ENCODE measurements around the gene TIMM22.

TIMM22 gene

DNA sequence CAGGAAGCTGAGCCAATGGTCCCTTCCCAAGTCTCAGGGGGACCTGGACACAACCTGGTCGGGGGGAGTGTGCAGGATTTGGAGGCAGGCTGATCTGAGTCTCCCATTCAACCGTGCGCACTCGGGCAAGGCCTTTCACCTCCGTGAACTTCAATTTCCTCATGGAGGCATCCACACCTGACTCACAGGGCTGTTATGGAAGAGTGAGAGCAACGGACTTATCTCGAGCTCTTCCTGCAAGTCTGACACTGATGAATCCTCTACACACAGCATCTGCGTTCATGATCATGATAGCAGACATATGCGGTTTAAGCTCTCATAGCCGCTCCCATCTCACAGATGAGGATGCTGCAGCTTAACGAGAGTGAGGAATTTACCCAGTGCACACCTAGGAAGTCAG is 21.6 kb downstream of the TIMM22 start:
- no peak for DNase-seq

DNA sequence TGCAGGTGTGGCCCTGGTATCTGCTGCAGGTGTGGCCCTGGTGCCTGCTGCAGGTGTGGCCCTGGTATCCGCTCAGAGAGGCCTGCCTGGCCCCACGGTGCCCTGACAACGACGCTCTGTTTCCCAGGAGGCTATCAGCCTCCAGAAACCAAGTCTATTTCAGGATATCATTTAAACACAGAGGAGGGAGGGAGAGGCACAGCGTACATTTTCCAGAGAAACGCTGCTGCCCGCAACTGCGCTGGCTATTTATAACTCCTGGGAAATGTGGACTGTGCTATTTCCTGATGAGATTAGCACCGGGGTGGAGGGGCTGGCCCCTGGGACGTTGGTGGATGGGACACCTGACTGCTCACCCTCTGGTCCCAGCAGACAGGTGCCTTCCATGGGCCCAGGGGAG is 22.5 kb downstream of the TIMM22 start:
- no peak for DNase-seq

DNA sequence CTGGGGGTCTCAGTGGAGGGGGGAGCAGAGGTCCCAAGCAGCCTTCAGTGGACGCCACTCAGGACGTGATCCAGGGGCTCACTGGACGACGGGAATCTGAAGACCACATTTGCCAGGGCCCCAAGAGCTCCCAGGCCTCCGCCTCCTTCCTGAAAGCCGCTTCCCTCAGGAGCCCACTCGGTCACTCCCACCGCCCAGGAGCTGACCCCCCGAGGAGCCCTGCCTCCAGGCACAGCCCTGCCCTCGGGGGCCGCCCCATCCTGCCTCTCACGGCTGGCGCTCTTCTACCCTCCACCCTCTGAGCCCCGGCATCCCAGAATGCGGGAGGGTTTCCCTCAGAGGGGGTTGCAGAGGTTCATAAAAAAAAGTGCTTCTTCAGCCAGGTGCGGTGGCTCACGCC is 24.2 kb downstream of the TIMM22 start:
- DNase-seq = no peak

DNA sequence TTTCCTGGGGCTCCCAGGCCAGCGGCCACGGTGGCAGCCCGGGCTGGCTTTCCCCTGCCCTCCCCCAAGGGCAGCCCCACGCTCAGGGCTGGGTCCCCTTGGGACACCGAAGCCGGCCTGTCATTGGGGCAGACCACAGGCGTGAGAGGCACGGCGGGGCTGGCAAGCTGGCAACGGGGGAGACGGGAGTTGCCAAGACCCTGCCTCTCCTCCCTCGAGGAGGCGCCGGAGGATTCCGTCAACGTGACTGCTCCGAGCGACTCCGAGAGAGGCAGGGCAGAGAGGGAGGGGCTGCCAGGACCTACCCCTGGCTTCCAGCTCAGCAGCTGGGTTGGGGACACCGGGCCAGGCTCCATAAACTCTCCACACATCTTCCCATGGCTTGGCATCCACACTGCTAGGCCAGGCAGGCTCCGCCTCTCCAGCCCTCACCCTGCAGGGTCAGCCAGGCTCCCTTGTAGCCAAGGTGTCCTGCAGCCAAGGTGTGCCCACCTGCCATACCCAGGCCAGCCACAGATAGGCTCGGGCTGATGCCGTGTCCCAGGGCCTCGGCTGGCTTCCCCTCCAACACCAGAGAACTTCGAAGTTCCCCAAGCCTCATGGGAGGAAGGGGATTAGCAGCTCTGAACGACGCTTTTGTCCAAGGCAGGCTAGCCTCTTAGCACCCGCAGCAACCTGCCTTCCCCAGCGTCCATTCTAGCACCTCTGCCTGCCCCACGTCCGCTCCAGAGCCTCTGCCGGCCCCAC is 25.5 kb downstream of the TIMM22 start:
- peak in 15 of 51 donors; percentile 17 to 67 (median 33) for DNase-seq

DNA sequence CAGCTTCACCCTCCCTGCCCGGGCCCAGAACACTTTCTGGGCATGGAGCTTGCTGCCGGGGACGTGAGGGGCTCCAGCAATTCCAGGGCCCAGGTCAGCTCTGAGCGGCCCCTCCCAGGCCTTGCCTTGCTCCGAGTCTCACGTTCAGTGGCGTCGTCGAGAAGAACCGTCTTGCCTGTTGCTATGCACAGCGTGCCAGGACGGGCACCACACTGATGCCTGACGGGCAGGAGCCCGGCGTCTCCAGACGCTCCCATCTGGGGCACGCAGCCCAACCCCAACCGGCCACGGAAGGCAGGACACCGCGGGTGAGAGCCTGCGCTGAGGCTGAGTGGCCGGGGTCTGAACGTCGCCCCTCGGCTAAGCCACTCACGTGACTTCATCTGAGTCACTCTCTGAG is 27.1 kb downstream of the TIMM22 start:
- no peak for DNase-seq

DNA sequence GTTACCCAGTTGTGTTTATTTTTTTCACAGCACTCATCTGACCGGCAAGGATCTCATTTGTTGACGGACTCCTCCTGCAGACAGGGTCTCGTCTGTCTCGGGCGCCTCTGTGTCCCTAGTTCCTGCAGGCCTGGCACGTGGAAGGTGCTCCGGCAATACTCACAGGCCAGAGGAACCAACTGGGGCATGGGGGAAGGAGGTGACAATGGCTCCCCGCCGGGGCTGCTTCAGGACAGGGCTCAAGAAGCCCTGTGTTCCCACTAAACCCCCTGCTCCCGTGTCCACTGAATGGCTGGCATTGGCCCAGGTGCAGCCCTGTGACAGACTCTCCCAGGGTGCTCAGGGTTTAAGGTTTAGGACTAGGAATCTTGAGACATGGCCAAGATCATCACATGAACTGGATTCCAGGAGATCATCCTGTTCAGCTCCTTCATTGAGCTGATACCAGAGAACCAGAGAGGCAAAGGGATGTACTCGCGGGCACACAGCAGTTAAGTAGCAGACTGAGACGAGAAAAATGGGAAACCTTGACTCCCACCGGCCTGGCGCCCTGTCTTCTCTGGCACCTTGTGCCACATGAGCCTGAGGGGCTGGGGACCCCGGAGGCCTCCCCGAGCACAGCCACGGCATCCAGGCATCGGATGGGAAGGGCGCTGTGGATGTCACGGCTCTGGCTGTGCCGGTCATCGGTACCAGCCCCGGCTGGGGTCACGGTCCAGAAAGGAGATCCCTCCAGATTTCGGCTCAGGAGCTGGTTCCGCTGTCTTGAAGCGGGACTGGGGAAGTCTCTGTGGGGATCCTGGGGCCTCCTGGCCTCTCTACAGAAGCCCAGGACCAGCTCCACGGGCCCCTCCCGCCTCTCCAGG is 29.0 kb downstream of the TIMM22 start:
- DNase-seq = no peak

DNA sequence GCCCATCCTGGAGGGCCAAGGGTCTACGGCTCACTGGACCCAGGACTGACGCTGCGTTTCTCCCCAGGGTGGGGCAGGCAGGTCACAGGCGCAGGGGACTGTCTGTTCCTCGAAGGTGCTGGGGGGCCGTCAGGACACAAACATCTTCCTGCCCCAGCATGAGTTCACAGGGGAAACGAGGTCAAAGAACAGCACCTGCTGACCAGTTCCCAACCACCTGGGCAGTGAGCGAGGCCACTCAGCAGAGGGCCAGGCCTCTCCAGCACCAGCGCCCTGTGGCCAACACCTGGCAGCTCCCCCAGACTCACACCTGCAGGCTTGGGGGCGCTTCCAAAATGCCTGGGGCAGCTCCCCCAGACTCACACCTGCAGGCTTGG is 29.7 kb downstream of the TIMM22 start:
- no peak for DNase-seq

DNA sequence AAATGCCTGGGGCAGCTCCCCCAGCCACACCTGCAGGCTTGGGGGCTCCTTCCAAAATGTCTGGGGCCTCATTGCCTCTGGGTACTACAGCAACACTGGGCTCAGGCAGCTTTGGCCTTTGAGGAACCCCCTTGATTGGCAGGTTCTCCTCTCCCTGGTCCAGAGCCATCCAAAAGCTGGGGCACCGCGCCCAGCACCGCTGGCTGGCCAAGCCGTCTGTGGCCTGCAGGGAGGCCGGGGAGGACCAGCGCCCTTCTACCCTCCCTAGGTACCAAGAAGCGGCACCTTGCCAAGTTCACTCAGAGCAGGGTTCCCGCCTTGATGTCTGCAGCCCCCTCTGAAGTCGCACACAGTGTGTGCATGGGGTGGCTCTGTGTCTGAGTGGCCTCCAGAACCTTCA is 30.1 kb downstream of the TIMM22 start:
- peak in 2 of 51 donors; percentile 8 to 25 for DNase-seq

DNA sequence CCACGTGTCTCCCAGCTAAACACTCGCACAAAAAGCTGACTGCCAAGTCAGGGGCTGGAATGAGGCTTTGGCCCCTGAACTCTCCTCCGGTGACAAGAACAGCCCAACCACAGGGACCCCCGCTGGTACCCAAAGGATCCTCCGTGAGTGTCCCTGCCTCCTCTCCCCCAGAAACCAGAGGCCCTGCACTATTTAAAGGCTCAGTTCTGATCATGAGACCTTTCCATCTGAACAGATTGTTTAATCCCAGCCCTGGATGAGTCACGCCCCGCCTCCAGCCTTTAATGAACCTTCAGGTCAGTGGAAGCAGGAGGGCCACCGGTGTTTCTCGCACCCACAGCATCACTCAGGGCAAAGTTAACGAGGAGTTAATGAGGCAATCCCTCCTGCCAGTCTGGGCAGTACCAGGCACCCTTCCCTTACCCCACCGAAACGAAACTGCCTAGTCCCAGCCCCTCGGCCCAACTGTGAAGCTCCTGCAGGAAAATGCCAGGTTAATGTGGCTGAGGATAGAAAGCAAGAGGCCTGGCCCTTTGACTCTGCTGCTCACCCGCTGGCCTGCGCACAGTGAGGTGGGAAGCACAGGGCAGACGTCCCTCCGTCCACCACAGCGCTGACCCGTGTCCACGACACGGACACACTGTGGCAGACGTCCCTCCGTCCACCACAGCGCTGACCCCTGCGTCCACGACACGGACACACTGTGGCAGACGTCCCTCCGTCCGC is 32.4 kb downstream of the TIMM22 start:
- DNase-seq = peak in 8 of 51 donors; percentile 13 to 71 (median 26)

DNA sequence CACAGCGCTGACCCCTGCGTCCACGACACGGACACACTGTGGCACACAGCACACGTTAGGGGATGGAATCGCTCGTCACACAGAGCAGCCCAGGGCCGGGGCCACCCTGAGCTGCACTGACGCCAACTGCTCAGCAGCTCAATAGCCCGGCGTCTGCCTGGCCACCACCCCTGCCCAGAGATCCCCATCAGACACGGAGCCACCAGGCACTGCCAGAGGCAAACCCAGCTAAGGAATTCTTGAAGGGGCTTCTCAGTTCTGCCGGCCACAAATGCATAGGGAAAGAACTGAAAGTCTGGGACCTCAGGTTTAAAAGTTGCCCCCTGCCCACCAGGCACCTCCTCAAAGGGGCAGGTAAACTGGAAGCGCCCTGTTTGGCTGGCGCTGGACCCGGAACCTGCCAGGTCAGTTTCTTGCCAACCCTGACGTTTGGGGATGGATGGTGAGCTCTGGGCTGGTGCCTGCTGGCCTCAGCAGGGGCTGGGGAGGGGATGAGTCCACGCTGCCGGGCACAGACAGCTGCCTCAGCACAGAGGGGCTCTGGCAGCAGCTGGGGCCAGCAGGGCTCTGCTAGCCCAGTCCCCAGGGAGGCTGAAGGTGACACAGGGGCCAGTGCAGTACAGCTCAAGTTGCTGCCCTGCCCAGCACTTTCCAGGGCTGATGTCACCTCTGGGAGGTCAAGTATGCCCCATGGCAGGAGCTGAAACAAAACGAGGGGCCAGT is 33.2 kb downstream of the TIMM22 start:
- peak in 2 of 51 donors; percentile 31 to 38 for DNase-seq

DNA sequence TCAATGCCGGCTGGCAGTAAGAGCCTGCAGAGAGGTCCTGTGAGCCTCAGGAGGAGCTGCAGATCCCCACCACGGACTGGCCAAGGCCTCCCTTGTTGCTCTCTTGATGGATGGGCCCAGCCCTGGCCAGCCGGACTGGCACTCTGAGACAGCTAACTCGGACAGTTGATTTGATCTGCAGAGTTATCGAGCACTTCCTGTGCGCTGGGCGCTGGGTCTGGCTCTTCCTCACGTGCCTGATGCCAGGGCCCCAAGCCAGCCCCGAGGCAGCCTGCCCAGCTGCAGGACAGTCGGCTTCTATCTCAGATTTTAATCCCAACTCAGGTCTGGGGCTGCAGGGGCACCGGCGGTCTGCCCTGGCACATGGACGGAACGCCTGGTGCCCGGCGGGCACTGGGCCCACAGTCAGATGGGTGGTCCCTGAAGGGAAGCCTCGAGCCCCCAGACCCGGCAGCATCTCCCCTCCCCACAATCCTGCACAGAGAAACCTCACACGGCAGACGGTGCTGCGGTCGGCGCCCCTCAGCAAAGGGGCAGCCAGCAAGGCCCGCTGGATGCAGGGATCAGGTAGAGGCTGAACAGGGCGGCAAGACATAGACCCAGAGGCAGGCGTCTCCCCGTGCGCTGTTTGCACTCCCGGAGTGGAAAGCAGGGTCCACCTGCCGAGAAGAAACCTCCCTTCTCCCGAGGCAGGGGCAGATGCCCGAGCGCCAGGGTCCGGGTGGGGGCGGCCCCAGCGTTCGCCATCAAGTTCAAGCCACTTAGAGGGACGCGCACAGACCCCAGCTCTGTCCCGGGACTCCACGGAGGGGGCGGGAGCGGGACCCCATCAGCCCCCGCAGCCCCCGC is 34.0 kb downstream of the TIMM22 start:
- DNase-seq = peak in 17 of 51 donors; percentile 19 to 58 (median 36)

DNA sequence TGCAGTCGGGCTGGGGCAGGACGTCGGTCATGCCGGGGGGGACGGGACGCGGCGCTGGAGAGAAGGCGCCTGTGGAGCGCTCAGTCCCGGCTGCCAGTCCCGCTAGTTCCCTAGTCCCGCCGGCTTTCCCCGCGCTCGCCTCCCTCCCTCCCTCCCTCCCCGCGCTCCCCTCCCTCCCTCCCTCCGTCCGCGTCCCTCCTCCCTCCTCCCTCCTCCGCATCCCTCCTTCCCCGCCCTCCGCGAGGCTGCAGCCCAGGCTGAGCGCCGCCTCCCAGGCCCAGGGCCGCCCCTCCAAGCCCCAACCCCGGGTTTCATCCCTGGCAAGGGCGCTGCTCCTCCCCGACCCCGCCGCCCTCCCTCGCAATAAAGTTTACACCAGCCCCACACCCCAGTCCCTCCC is 34.8 kb downstream of the TIMM22 start:
- DNase-seq = peak in 29 of 51 donors; percentile 10 to 71 (median 44)

DNA sequence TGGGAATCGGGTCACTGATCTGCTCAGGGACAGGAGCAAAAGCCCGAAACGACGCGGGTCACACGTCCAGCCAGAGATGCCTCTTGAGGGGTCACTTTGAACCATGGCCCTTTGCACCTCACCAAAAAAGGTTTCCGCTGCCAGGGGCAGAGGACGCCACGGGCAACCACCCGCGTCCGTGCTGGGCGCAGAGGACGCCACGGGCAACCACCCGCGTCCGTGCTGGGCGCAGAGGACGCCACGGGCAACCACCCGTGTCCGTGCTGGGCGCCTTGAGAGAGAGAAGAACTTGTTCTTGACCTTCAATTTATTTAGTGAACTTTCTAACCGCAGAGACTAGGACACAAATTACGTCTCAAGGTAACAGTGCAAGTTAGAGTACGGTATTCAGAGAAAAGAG is 35.5 kb downstream of the TIMM22 start:
- DNase-seq = no peak

DNA sequence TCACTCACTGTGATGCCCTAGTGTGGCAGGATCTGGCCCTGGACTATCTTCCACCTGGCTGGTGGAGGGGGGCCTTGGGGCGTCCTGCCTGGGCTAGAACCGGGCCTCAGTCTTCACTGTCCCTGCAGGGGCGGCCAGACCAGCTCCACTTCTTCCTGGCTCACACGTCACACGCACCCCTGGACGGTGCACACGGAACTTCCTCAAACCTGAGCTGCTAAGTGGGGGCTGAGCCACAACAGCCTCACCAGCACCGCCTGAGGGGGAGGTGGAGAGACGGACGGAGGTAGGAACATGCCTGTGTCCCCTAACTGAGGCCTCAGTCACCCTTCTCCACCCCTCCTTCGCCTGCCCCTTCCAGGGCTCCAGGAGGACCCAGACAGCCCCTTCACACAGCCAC is 36.6 kb downstream of the TIMM22 start:
- DNase-seq = no peak

DNA sequence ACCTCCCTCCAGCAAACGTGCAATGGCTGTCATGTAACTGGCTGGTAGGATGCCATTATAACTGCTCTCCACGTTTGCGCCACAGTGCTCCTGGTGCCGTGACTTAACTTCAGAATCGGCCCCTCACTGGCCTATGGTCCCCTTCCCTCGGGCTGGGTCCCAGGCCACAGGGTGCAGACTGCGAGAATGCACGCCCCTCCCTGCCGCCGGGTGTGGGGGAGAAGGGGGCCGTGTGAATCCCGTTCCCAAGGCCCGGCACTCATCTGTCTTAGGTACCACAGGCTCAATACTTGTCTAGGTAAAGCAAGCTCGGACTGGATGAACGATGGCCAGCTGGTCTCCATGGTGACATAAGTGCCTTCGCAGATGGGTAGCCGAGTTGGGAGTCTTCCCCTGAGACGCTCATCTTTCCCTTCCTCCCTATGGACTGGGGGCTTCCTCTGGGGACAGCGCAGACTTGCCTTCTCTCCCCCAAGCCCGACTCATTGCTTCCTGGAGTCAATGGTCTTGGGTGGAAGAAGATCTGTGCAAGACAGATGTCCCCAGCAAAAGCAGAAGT is 37.8 kb downstream of the TIMM22 start:
- peak in 1 of 51 donors; percentile 28 for DNase-seq

DNA sequence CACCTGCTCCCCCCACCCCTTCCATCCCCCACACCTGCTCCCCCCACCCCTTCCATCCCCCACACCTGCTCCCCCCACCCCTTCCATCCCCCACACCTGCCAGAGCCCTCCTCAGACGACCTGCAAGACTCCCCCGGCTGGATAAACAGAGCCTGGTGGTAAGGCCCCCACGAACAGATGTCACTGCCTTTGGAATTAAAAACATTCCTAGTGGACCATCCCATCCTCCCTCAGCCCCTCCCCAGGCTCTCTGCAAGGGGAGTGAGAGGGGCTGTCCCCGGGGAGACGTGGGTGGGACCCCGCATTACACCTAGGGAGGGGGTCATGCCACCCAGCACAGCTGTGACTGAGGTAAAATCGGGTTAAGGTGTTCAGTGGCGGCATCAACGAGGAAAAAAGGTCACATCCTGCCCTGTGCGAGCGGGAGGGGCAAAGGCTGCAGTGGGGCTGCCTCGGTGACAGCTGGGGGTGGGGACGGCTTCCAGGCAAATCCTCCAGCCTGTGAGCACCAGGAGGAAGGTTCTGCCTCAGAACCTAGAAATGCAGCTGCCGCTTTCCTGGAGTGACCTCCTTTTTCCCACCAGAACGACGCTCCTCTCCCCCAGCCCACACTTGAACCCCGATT is 38.7 kb downstream of the TIMM22 start:
- no peak for DNase-seq

DNA sequence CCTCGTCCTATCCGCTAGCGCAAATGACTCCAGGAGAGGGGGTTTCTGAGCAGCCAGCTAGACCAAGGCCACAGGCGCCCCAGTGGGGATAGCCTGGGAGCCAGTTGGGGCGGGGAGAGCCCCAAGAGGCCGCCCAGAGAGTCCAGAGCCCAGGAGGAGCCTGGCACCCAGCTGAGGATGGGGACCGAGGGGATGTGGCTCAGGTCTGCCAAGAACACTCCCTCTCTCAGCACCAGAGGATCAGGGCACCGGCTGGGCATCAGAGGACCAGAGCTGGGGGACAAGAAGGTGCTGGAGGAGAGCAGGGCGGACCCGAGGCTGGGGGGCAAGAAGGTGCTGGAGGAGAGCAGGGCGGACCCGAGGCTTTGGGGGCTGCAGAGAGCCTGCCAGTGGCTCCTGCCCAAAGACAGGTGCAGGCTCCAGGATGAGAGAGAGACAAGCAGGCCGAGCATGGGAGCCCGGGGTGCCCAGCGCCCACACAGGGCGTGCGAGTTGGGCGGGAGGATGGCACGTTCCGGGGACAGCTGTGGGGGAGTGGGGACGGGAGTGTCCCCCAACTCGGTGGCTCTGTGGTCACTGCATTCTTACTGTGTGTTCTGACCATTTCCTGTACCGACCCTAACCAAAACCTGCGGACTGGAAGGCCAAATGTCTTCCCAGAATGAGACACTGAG is 39.4 kb downstream of the TIMM22 start:
- no peak for DNase-seq

DNA sequence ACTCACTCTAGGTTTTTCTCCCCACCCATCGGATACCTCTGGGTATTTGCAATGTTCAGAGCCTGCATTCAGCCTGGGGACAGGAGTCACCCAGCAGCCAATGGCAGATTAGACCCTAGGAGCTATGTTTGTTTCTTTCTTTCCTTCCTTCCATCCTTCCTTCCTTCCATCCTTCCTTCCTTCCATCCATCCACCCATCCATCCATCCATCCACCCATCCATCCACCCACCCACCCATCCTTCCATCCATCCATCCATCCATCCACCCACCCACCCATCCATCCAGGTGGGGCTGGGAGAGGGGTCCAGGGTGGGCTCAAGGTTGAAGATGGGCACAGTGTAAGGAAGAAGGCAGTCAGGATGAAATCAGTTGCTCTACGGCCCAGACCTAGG is 39.9 kb downstream of the TIMM22 start:
- no peak for DNase-seq

DNA sequence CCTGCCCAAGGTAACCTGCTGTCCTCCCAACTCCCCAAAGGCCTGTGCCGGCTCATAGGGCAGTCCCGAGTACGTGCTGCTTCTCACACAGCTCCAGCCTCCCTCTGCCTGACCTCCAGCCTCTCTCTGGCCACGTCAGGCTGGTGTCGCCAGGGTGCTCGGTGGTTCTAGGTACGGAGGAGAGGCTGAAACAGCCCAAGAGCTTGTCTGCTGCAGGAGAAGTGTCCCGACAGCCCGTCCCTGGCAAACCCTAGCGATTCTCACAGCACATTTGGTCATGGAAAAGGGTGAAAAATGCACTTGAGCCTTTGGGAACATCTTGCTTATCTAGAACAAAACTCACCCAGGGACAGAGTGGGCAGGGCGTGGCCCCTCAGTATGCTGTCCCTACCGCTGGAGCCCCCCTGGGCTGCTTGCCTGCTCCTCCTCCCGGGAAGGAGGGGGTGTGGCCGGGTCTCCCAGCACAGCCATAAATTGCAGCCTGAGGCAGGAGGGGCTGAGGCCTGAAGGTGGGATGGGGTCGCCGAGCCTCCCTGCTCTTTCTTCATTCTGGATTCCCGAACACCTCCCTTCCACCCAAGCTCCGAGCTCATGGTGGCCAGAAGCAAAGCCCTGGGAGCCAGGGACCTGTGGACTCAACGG is 40.4 kb downstream of the TIMM22 start:
- DNase-seq = no peak

Data from hypothalamus (tissue), 51 donors.